ENCODE measurements around the gene WNT11. TPM values are rescaled to one million over a fixed set of nuclear protein-coding genes. Genes with fewer than 3 reads are reported as not detected.

The WNT11 gene
- total and polyA plus RNA-seq, 2 of the 13 experiments (the other 11 are each of a cell fraction or from before 2014, with no cell fraction given) = 0.34 to 0.66 TPM

DNA sequence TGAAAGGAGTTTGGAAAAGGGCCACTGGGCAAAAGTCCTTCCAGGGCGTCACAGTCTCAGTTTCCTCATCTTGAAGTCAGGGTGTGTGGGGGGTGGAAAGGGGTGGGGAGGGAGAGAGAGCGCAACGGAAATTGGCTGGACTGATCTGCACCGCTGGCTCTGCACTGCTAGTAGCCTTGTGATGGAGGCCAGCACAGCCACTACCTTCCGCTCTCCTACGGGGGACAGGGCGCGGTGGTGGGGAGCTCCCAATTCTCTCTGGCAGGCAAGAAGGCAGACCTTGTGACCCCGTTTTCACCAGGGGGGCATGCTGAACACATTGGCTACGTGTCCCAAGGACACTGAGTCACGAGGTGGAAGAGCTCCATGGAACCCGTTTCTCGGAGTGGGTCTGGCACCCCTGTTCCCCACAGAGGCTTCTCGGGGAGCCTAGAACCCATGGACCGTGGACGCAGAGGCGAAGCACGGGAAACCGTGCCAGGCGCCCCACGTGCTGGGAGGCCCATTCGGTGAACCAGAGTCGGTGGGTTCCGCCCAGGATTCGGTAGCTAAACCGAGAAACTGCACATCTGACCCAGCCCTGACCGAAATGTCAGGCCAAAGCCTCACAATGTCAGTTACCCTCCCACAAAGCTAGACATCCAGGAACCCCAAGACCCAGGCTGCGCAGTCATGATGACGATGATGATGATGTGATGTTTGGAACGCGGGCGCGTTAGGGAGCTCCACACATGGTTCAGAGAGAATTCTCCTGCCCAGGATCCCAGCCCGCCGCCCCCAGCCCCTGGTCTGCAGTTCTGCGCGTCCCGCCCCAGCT, 28.3 kb upstream of the WNT11 start (continued):
- TF ChIP-seq PAX8 (CRISPR knock-in tag; IDR thresholded peaks at IDR 0.05; ENCODE audit: borderline replicate concordance) = no peak
- TF ChIP-seq GPN1 (CRISPR knock-in tag; IDR thresholded peaks at IDR 0.05; ENCODE audit: borderline replicate concordance) = no peak
- TF ChIP-seq, protein P1, sequence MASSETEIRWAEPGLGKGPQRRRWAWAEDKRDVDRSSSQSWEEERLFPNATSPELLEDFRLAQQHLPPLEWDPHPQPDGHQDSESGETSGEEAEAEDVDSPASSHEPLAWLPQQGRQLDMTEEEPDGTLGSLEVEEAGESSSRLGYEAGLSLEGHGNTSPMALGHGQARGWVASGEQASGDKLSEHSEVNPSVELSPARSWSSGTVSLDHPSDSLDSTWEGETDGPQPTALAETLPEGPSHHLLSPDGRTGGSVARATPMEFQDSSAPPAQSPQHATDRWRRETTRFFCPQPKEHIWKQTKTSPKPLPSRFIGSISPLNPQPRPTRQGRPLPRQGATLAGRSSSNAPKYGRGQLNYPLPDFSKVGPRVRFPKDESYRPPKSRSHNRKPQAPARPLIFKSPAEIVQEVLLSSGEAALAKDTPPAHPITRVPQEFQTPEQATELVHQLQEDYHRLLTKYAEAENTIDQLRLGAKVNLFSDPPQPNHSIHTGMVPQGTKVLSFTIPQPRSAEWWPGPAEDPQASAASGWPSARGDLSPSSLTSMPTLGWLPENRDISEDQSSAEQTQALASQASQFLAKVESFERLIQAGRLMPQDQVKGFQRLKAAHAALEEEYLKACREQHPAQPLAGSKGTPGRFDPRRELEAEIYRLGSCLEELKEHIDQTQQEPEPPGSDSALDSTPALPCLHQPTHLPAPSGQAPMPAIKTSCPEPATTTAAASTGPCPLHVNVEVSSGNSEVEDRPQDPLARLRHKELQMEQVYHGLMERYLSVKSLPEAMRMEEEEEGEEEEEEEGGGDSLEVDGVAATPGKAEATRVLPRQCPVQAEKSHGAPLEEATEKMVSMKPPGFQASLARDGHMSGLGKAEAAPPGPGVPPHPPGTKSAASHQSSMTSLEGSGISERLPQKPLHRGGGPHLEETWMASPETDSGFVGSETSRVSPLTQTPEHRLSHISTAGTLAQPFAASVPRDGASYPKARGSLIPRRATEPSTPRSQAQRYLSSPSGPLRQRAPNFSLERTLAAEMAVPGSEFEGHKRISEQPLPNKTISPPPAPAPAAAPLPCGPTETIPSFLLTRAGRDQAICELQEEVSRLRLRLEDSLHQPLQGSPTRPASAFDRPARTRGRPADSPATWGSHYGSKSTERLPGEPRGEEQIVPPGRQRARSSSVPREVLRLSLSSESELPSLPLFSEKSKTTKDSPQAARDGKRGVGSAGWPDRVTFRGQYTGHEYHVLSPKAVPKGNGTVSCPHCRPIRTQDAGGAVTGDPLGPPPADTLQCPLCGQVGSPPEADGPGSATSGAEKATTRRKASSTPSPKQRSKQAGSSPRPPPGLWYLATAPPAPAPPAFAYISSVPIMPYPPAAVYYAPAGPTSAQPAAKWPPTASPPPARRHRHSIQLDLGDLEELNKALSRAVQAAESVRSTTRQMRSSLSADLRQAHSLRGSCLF (CRISPR knock-in tag; IDR thresholded peaks at IDR 0.05; ENCODE audit: borderline replicate concordance) = no peak
- TF ChIP-seq FOXM1 (CRISPR knock-in tag; IDR thresholded peaks at IDR 0.05) = no peak
- TF ChIP-seq, protein P2, sequence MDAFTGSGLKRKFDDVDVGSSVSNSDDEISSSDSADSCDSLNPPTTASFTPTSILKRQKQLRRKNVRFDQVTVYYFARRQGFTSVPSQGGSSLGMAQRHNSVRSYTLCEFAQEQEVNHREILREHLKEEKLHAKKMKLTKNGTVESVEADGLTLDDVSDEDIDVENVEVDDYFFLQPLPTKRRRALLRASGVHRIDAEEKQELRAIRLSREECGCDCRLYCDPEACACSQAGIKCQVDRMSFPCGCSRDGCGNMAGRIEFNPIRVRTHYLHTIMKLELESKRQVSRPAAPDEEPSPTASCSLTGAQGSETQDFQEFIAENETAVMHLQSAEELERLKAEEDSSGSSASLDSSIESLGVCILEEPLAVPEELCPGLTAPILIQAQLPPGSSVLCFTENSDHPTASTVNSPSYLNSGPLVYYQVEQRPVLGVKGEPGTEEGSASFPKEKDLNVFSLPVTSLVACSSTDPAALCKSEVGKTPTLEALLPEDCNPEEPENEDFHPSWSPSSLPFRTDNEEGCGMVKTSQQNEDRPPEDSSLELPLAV (CRISPR knock-in tag; conservative IDR thresholded peaks at IDR 0.05; ENCODE audit: low read depth) = no peak
- TF ChIP-seq NFATC3 (CRISPR knock-in tag; IDR thresholded peaks at IDR 0.05) = no peak
- no peak for TF ChIP-seq FOXC1 (CRISPR knock-in tag; IDR thresholded peaks at IDR 0.05; ENCODE audit: borderline replicate concordance)
- no peak for TF ChIP-seq GTF2F1 (IDR thresholded peaks at IDR 0.05; ENCODE audit: low read length)
- TF ChIP-seq, protein P3, sequence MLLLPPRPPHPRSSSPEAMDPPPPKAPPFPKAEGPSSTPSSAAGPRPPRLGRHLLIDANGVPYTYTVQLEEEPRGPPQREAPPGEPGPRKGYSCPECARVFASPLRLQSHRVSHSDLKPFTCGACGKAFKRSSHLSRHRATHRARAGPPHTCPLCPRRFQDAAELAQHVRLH (CRISPR knock-in tag; IDR thresholded peaks at IDR 0.05; ENCODE audit: borderline replicate concordance, low read depth) = no peak
- TF ChIP-seq ZNF333 (CRISPR knock-in tag; IDR thresholded peaks at IDR 0.05; ENCODE audit: borderline replicate concordance) = no peak
- 0 out of 2 replicates have a peak, but pooled peaks have one; percentile 16 for TF ChIP-seq ZBTB7A (CRISPR knock-in tag; IDR thresholded peaks at IDR 0.05)
- TF ChIP-seq HDAC2 (CRISPR knock-in tag; IDR thresholded peaks at IDR 0.05) = no peak
- TF ChIP-seq, protein P4, sequence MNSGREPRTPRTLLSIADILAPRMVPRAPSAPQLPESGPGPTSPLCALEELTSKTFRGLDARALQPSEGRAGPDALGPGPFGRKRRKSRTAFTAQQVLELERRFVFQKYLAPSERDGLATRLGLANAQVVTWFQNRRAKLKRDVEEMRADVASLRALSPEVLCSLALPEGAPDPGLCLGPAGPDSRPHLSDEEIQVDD (CRISPR knock-in tag; IDR thresholded peaks at IDR 0.05; ENCODE audit: borderline replicate concordance) = no peak
- TF ChIP-seq ZIK1 (CRISPR knock-in tag; IDR thresholded peaks at IDR 0.05; ENCODE audit: borderline replicate concordance, low read depth) = no peak
- no peak for TF ChIP-seq ZZZ3 (CRISPR knock-in tag; IDR thresholded peaks at IDR 0.05; ENCODE audit: borderline replicate concordance)
- TF ChIP-seq, protein P5, sequence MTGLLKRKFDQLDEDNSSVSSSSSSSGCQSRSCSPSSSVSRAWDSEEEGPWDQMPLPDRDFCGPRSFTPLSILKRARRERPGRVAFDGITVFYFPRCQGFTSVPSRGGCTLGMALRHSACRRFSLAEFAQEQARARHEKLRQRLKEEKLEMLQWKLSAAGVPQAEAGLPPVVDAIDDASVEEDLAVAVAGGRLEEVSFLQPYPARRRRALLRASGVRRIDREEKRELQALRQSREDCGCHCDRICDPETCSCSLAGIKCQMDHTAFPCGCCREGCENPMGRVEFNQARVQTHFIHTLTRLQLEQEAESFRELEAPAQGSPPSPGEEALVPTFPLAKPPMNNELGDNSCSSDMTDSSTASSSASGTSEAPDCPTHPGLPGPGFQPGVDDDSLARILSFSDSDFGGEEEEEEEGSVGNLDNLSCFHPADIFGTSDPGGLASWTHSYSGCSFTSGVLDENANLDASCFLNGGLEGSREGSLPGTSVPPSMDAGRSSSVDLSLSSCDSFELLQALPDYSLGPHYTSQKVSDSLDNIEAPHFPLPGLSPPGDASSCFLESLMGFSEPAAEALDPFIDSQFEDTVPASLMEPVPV (CRISPR knock-in tag; IDR thresholded peaks at IDR 0.05) = peak; percentile 17; the same call in 1 of the 2 replicates
